ENCODE data around the gene EGR2. TPM values are rescaled to one million over a fixed set of nuclear protein-coding genes. Genes with fewer than 3 reads are reported as not detected.

EGR2 gene
- total RNA-seq, 1 experiment from 2014 or later, result 2.6 TPM

- no CpG with 5 or more reads among the region's 3 CpGs for WGBS (ENCODE audit: extremely low coverage, insufficient read length, low lambda C conversion rate)
- Histone ChIP-seq H4K91ac (ENCODE audit: insufficient read length, low read depth, low read length) (no peak overlapping the region), H3T11ph (ENCODE audit: low read length) (no peak overlapping the region), H3K4ac (ENCODE audit: low read depth, low read length) (no peak overlapping the region), H3K27me3 (ENCODE audit: insufficient read depth, low read length) (no peaks in the 10 kb centered on the region), H3K27ac (ENCODE audit: insufficient read length, low read depth, low read length) (no peak overlapping the region), H2BK15ac (ENCODE audit: low read depth, low read length) (no peak overlapping the region), H3K79me2 (ENCODE audit: insufficient read depth, low read length) (no peaks in the 10 kb centered on the region), H3K79me1 (ENCODE audit: insufficient read depth, low read depth, low read length, poor library complexity, severe bottlenecking) (no peaks in the 10 kb centered on the region), H3K9ac (ENCODE audit: extremely low read depth, insufficient read length, low read length) (no peak overlapping the region), H3K9me3 (ENCODE audit: control insufficient read depth, low read depth, low read length) (no peaks in the 10 kb centered on the region), H3K23ac (ENCODE audit: insufficient read length, low read depth, low read length) (no peak overlapping the region), H3K56ac (ENCODE audit: insufficient read length, low read depth, low read length) (no peak overlapping the region), H3K4me1 (ENCODE audit: insufficient read depth, low read length) (no peaks in the 10 kb centered on the region), H3K18ac (ENCODE audit: insufficient read length, low read depth, low read length) (no peak overlapping the region), H3K14ac (ENCODE audit: insufficient read depth, low read length) (no peak overlapping the region), H4K5ac (ENCODE audit: insufficient read length, low read depth, low read length) (no peak overlapping the region), H2BK12ac (ENCODE audit: insufficient read length, low read depth, low read length) (no peak overlapping the region), H2AFZ (ENCODE audit: low read length) (no peak overlapping the region), H4K20me1 (ENCODE audit: control insufficient read depth, insufficient read depth, insufficient read length) (no peaks in the 10 kb centered on the region), H2BK120ac (ENCODE audit: low read depth, low read length, poor library complexity, severe bottlenecking) (no peak overlapping the region), H3K4me2 (ENCODE audit: insufficient read depth, insufficient read length, low read length) (no peak overlapping the region), H2BK20ac (ENCODE audit: low read depth, low read length, poor library complexity, severe bottlenecking) (no peak overlapping the region), H2BK5ac (ENCODE audit: insufficient read length, low read length) (no peak overlapping the region), H4K8ac (replicated peaks; ENCODE audit: insufficient read length, low read depth, low read length) (no peak overlapping the region), H2AK5ac (ENCODE audit: insufficient read length, low read length) (no peak overlapping the region), H3K23me2 (ENCODE audit: insufficient read length, low read depth, low read length, poor library complexity, severe bottlenecking) (no peaks in the 10 kb centered on the region)
- H3K36me3 Mint-ChIP-seq (ENCODE audit: insufficient read depth in 1 of 3, low read depth in 3 of 3), result no peaks in the 10 kb centered on the region
- peaks cover 8% of the 10 kb centered on the region for H3K27me3 Mint-ChIP-seq (ENCODE audit: low read depth)
- H3K9me3 Mint-ChIP-seq, result peaks cover 0 to 2% of the 10 kb centered on the region in 2 experiments; a peak in 2 of 5 replicates
- TF ChIP-seq CTCF (conservative IDR thresholded peaks at IDR 0.05), result no peak
- H3K27ac Mint-ChIP-seq, result no peak overlapping the region
- H3K4me3 Mint-ChIP-seq, result no peak overlapping the region
- no peaks in the 10 kb centered on the region for H3K4me1 Mint-ChIP-seq
- no peak for DNase-seq
Observed at GRCh38 chr10:62843600-62843999, 27.4 kb upstream of the EGR2 start.

Measured in H9 (cell line).